Measurements from ENCODE around the gene ACOXL.

Gene ACOXL

DNA sequence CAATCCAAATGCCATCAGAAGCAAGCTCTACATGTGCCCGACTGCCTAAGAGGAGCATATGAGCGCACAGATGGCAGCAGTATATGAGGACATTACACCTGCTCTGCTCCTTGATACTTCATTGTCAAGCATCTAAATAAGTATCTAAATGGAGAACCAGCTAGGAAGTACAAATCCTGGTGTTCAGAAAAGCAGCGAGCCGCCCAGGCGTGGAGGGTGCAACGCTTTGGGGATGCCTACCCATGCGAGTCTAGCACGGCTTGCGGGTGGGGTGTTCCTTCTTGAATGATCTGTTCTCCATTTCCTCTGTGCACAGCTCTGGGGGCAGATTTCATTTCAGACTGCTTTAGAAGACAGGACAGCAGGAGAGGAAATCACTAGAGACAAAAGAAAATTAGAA lies 325.3 kb downstream of the ACOXL start:
- H3K4me3 ChIP-seq (ENCODE audit: low read depth, low read length): no peak overlapping the region
- DNase-seq (ENCODE audit: low read depth, low spot score): no peak
- in situ Hi-C loops (cut with HindIII; ENCODE audit: low sequenced_read_pairs): loop anchor here (25.0 kb wide), 1 partner anchor 195 kb away; no protein-coding TSS in a partner anchor
- TF ChIP-seq, protein P1, sequence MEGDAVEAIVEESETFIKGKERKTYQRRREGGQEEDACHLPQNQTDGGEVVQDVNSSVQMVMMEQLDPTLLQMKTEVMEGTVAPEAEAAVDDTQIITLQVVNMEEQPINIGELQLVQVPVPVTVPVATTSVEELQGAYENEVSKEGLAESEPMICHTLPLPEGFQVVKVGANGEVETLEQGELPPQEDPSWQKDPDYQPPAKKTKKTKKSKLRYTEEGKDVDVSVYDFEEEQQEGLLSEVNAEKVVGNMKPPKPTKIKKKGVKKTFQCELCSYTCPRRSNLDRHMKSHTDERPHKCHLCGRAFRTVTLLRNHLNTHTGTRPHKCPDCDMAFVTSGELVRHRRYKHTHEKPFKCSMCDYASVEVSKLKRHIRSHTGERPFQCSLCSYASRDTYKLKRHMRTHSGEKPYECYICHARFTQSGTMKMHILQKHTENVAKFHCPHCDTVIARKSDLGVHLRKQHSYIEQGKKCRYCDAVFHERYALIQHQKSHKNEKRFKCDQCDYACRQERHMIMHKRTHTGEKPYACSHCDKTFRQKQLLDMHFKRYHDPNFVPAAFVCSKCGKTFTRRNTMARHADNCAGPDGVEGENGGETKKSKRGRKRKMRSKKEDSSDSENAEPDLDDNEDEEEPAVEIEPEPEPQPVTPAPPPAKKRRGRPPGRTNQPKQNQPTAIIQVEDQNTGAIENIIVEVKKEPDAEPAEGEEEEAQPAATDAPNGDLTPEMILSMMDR (IDR thresholded peaks at IDR 0.05; ENCODE audit: low read depth, low read length): no peak

GRCh38 chr2:111058264-111058663 lies 325.9 kb downstream of the ACOXL start:
- no peak for DNase-seq (ENCODE audit: low read depth, low spot score)
- H3K4me3 ChIP-seq (ENCODE audit: low read depth, low read length): no peak overlapping the region
- TF ChIP-seq, protein P1 (IDR thresholded peaks at IDR 0.05; ENCODE audit: low read depth, low read length): no peak
- in situ Hi-C loops (cut with HindIII; ENCODE audit: low sequenced_read_pairs): loop anchor here (25.0 kb wide), 1 partner anchor 196 kb away; no protein-coding TSS in a partner anchor

GRCh38 chr2:111061191-111061590 lies 328.8 kb downstream of the ACOXL start:
- no peak for DNase-seq (ENCODE audit: low read depth, low spot score)
- in situ Hi-C loops (cut with HindIII; ENCODE audit: low sequenced_read_pairs): loop anchor here (25.0 kb wide), 1 partner anchor 199 kb away; no protein-coding TSS in a partner anchor
- TF ChIP-seq, protein P1 (IDR thresholded peaks at IDR 0.05; ENCODE audit: low read depth, low read length): no peak
- H3K4me3 ChIP-seq (ENCODE audit: low read depth, low read length): no peak overlapping the region

DNA sequence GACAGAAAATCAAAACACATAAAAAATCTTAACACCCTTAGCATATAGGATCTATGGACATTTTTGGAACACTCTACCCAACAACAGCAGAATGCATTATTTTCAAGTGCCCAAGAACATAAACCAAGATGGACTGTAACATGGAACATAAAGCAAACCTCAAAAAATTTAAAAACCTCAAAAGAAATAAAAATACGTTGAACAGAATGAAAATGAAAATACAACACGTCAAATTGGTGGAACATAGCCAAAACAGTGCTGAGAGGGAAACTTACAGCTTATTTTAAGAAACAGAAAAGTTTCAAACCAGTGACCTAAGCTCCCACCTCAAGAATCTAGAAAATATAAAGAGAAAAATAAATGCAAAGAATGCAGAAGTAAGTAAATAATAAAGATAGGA lies 330.0 kb downstream of the ACOXL start:
- in situ Hi-C loops (cut with HindIII; ENCODE audit: low sequenced_read_pairs): loop anchor here (25.0 kb wide), 1 partner anchor 200 kb away; no protein-coding TSS in a partner anchor
- no peak for DNase-seq (ENCODE audit: low read depth, low spot score)
- TF ChIP-seq, protein P1 (IDR thresholded peaks at IDR 0.05; ENCODE audit: low read depth, low read length): no peak
- H3K4me3 ChIP-seq (ENCODE audit: low read depth, low read length): no peak overlapping the region

- in situ Hi-C loops (cut with HindIII; ENCODE audit: low sequenced_read_pairs): loop anchor here (25.0 kb wide), 1 partner anchor 204 kb away; no protein-coding TSS in a partner anchor
- H3K4me3 ChIP-seq (ENCODE audit: low read depth, low read length): no peak overlapping the region
- TF ChIP-seq, protein P1 (IDR thresholded peaks at IDR 0.05; ENCODE audit: low read depth, low read length): no peak
- DNase-seq (ENCODE audit: low read depth, low spot score): no peak
Observed at GRCh38 chr2:111066062-111066593, 333.8 kb downstream of the ACOXL start.

DNA sequence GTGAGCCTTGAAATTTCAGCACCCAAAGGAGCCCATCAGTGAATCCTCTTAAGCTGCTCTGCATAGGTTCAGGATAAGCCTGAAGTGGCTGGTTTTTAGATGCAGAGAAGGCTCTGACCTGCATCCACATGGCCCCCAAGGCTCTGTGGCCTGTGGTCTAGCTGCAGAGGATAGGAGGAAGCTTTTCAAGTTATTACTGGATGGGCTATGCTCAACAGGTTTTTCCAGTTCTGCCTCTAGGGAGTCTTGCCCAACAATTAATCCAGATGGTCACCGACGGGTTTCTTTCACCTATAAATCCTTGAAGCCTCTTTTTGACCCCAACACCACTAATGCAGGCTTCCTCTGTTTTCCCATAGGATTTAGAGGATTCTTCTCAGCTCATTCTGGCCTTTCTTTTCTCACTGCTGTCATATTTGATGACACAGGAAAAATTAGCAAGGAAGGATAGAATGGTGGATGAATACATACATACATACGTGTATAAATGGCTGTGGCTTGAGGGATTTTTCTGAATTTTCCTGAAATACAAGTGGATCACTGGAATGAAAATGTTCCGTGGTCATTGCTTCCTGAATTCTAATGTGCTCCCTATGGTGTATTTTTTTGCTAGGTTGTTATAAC lies 336.2 kb downstream of the ACOXL start:
- H3K4me3 ChIP-seq (ENCODE audit: low read depth, low read length): no peak overlapping the region
- in situ Hi-C loops (cut with HindIII; ENCODE audit: low sequenced_read_pairs): loop anchor here (25.0 kb wide), 1 partner anchor 206 kb away; no protein-coding TSS in a partner anchor
- TF ChIP-seq, protein P1 (IDR thresholded peaks at IDR 0.05; ENCODE audit: low read depth, low read length): no peak
- DNase-seq (ENCODE audit: low read depth, low spot score): no peak

Data from astrocyte of the spinal cord (primary cell).